ENCODE results near the gene VPS13D.

VPS13D gene

DNA sequence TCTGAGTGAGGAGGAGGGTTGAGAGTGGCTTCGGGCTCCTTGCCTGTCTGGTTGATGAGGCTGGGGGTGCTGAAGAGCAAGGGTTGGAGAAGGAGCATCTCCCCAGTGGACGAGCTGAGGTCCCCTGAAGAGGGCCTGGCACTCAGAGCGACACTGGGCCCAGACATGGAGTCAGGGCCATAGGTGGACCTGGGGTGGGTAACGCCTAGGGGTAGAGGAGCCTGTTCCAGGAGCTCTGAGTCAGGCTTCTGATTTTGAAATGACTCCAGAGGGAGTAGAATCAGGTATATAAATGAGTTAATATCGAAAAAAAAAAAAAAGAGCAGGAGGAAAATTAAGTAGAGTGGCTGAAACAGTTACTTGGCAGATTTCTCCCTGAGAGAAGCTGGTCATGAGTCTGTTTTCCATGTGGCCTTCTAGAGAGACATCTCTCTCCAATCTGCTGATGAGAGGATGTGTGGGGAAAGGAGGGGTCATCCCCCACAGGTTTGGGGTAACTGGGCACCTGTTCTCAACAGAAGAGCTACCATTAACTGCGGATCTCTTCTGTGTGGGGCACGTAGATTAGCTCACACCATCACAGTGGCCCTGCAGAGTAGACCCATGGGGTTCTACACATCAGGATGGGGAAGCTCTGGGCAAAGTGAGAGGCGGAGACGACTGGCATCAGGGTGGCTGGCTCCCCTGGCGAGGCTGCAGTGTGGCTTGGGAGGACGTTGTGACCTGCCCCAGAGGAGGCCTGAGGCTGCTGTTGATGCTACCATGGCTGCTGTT lies 272.7 kb downstream of the VPS13D start:
- H3K4me3 ChIP-seq (ENCODE audit: low read depth, low read length): no peak overlapping the region
- TF ChIP-seq, protein P1, sequence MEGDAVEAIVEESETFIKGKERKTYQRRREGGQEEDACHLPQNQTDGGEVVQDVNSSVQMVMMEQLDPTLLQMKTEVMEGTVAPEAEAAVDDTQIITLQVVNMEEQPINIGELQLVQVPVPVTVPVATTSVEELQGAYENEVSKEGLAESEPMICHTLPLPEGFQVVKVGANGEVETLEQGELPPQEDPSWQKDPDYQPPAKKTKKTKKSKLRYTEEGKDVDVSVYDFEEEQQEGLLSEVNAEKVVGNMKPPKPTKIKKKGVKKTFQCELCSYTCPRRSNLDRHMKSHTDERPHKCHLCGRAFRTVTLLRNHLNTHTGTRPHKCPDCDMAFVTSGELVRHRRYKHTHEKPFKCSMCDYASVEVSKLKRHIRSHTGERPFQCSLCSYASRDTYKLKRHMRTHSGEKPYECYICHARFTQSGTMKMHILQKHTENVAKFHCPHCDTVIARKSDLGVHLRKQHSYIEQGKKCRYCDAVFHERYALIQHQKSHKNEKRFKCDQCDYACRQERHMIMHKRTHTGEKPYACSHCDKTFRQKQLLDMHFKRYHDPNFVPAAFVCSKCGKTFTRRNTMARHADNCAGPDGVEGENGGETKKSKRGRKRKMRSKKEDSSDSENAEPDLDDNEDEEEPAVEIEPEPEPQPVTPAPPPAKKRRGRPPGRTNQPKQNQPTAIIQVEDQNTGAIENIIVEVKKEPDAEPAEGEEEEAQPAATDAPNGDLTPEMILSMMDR (IDR thresholded peaks at IDR 0.05; ENCODE audit: low read depth, low read length): no peak

DNA sequence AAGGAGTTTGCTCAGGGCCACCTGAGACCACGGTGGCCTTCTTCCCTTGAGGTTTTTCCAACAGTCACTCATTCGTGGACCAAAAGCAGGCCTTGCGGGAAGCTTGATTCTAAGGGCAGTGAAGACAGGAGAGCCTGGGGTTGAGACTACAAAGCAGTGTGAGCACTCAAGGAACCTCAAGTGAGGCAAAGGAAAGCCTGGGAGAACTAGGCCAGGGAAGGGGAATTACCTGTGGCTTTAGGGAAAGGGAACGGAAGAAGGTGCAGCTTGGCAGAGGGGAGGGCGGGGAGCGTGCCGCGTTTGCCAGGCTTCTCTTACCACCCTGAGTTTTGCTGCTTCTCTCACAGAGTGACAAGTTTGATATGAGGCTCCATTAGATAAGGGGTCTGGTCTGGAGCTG lies 273.9 kb downstream of the VPS13D start:
- no peak overlapping the region for H3K4me3 ChIP-seq (ENCODE audit: low read depth, low read length)
- TF ChIP-seq, protein P1 (IDR thresholded peaks at IDR 0.05; ENCODE audit: low read depth, low read length): no peak

DNA sequence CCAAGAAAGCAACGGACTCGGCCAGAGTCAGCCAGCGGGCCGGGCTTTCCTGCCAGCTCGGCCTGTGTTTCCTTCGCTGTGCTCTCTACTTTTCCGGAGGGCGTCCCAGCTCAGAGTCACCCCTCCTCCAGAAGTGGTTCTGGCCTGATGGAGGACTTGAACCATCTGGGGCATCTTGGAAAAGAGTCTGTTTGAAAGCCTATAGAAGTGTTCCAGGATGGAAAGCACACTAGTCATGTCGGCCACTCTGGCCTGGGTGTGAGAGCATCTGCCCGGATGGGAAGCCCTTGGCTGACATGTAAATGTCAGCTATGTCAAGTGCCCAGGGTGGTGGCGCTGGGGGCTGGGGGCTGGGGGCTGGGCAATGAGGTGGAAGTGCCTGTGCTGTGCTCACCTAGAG lies 274.8 kb downstream of the VPS13D start:
- no peak overlapping the region for H3K4me3 ChIP-seq (ENCODE audit: low read depth, low read length)
- TF ChIP-seq, protein P1 (IDR thresholded peaks at IDR 0.05; ENCODE audit: low read depth, low read length): no peak

DNA sequence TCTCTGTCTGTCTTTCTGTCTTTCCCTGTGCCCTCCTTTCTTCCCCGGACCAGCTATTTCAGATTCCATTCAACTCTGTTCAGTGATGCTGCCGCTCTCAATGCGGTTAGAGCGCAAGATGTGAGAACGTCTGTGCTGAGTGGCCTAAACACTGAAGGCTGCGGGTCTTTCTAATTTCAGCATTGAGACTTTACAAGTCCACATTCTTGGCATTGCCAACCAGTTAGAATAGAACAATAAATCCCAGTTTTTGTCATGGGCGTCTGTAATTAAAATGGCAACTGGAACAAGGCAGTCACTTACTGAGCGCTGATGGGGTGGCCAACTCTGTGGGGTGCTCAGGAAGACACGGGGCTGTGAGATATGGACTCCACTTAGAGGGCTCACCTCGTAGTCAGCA lies 275.4 kb downstream of the VPS13D start:
- TF ChIP-seq, protein P1 (IDR thresholded peaks at IDR 0.05; ENCODE audit: low read depth, low read length): no peak
- H3K4me3 ChIP-seq (ENCODE audit: low read depth, low read length): no peak overlapping the region

DNA sequence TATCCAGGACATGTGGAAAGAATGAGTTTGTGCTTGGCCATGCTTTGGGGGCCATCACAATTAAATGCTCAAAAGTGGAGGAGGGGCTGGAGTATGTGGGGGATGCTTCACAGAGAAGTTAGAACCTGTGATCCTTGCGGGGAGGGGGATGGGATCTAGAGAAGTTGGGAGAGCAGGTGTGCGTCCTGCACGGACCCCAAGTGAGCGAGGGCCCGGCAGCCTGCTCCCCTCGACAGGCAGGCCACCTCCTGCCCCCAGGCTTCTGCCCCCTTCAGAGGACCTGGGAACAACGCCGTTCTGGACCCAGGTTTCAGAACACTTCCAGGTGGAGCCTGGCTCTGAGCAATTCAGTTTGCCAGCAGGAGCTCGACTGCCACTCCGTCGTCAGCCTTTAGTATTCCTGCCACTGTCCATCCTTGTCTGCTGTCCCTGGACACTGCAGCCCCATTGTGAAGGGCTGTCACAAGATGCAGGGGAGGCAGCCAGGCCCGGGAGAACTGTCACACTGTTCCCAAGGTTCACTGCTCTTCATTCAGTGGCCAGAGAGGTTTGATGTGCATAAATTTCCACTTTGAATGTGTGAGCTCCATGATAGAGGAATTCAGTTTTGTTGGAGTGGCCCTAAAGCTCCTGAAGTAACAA lies 275.9 kb downstream of the VPS13D start:
- TF ChIP-seq, protein P1 (IDR thresholded peaks at IDR 0.05; ENCODE audit: low read depth, low read length): no peak
- no peak overlapping the region for H3K4me3 ChIP-seq (ENCODE audit: low read depth, low read length)

DNA sequence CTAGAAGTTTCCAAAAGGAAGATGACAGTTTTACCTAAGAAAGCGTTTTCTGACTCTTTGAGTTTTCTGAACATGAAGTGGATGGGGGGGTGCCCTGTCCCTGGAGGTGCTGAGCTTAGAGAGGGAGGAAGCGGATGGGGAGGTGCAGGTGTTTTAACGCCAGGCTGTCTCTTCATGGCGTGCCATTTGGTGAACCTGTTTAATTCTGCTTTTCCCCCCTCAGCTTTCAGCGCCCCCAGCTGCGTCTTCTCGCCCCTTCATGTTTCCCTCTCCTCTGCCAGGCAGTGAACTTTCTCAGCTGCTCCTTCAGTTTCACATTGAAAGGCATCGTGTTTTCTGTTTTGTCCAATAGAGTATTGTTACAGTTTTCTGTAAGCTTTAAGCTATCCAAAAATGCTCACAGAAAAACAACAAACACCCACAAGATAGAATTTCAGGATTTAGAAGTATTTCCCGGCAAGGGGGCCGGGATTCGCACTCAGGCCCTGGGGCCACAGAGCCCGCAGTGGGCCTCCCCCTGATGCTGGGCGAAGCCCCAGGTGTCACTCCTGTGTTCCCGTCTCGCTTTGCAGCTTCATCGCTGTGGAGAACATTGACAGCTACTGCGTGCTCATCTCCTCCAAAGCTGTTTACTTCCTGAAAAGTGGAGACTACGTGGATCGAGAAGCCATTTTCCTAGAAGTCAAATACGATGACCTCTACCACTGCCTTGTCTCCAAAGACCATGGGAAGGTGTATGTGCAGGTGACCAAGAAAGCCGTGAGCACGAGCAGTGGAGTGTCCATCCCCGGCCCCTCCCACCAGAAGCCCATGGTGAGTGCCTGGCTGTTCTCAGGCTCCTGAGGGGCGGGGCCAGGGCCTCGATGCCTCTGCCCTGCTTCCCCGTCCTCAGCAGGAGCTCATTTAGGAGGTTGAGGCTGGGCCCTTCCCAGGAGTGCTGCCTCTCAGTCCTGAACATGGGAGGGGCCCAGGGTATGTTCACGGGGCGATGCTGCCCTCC lies 276.8 kb downstream of the VPS13D start:
- H3K4me3 ChIP-seq (ENCODE audit: low read depth, low read length): no peak overlapping the region
- TF ChIP-seq, protein P1 (IDR thresholded peaks at IDR 0.05; ENCODE audit: low read depth, low read length): no peak
